Colonic mucosa (tissue), 4 donors: Measurements from ENCODE around the gene COL18A1. TPM values are rescaled to one million over a fixed set of nuclear protein-coding genes. Genes with fewer than 3 reads are reported as not detected.

ENCODE experiments used
- DNase-seq: peaks from one replicate; pipeline ENCODE4 v3.0.0-alpha.2; 2020
- H3K27ac ChIP-seq: fragments of 200-600 bp; one replicate; pipeline ENCODE4 v1.8.0; 2021
- H3K27me3 ChIP-seq: fragments of 200-600 bp; one replicate; pipeline ENCODE4 v1.8.0; 2021
- H3K36me3 ChIP-seq: fragments of 200-600 bp; one replicate; pipeline ENCODE4 v1.8.0; 2021
- H3K4me1 ChIP-seq: fragments of 200-600 bp; one replicate; pipeline ENCODE4 v1.8.0; 2021; ENCODE audit warnings: mild to moderate bottlenecking
- H3K4me3 ChIP-seq: fragments of 200-600 bp; one replicate; pipeline ENCODE4 v1.8.0; 2021
- H3K9ac ChIP-seq, 2 donors: one replicate each; pipeline ENCODE4 v1.7.0; 2013; ENCODE audit warnings: control low read depth in 2 of 2, low read depth in 2 of 2, low read length in 2 of 2
- H3K9me3 ChIP-seq: fragments of 200-600 bp; one replicate; pipeline ENCODE4 v1.8.0; 2021
- intact Hi-C: fragments of 100-400 bp; cut with DNase I; formaldehyde crosslinking; loops from one replicate; pipeline ENCODE4 v1.14.1; 2022
- total RNA-seq, 2 donors: library from RNA; stranded (reverse); fragmentation: NEBNext Ultra II Directional in 1 of 2; extraction: Animal tissue kit (Norgen Biotek cat#: 25700) in 1 of 2; gene quantifications; one replicate each; pipeline ENCODE4 v1.2.1, GENCODE V29; 2021
- TF ChIP-seq, protein P1 (sequence below): fragments of 200-600 bp; IDR thresholded peaks from one replicate; pipeline ENCODE4 v1.8.0; 2022; ENCODE audit warnings: antibody characterized with exemption, mild to moderate bottlenecking
- donor health status: healthy.
- donor health status: DM: no; HTN: no; CAD: no.
- donor health status: DM: no; HTN: no; CAD: no.

COL18A1 gene
- total RNA-seq, 2 donors from 2014 or later, result 8.4 to 22.3 TPM

DNA sequence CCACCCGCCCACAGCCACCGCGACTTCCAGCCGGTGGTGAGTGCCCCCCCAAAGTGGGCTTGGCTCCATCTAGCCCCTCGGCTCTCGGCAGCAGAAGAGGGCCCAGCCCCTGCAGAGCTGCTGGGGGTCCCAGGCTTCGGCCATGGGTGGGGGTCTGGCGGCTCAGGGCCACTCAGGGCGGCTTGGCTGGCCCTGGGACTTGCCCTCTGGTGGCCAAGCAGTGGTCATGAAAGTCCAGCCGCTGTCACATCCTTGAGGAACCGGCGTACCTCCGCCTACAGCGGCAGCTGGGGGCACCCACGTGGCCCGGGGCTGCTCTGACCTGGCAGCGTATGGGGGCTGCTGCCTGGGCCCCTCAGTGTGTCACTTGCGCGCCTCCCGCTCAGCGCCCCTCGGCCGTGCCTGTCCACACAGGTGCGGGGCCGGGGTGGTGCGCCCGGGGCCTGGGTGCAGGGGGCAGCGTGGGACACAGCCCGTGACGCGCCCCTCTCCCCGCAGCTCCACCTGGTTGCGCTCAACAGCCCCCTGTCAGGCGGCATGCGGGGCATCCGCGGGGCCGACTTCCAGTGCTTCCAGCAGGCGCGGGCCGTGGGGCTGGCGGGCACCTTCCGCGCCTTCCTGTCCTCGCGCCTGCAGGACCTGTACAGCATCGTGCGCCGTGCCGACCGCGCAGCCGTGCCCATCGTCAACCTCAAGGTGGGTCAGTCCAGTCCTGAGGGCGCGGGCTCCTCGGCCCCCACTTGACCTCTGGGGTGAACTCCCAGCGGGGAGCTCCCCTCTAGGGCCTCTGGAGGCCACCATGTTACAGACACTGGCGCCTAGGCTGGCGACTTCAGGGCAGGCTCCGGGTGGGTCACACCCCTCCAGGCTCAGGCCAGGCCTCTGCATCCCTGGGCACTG, 104.9 kb downstream of the COL18A1 start:
- Histone ChIP-seq H3K4me3 (no peak overlapping the region), H3K9ac (no peak overlapping the region), H3K36me3 (no peaks in the 10 kb centered on the region), H3K4me1 (no peaks in the 10 kb centered on the region), H3K9me3 (no peaks in the 10 kb centered on the region), H3K27ac (no peak overlapping the region), H3K27me3 (peaks cover 3% of the 10 kb centered on the region)
- TF ChIP-seq, protein P1, sequence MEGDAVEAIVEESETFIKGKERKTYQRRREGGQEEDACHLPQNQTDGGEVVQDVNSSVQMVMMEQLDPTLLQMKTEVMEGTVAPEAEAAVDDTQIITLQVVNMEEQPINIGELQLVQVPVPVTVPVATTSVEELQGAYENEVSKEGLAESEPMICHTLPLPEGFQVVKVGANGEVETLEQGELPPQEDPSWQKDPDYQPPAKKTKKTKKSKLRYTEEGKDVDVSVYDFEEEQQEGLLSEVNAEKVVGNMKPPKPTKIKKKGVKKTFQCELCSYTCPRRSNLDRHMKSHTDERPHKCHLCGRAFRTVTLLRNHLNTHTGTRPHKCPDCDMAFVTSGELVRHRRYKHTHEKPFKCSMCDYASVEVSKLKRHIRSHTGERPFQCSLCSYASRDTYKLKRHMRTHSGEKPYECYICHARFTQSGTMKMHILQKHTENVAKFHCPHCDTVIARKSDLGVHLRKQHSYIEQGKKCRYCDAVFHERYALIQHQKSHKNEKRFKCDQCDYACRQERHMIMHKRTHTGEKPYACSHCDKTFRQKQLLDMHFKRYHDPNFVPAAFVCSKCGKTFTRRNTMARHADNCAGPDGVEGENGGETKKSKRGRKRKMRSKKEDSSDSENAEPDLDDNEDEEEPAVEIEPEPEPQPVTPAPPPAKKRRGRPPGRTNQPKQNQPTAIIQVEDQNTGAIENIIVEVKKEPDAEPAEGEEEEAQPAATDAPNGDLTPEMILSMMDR, result no peak
- no peak for DNase-seq
- intact Hi-C loops, result no loop called here

DNA sequence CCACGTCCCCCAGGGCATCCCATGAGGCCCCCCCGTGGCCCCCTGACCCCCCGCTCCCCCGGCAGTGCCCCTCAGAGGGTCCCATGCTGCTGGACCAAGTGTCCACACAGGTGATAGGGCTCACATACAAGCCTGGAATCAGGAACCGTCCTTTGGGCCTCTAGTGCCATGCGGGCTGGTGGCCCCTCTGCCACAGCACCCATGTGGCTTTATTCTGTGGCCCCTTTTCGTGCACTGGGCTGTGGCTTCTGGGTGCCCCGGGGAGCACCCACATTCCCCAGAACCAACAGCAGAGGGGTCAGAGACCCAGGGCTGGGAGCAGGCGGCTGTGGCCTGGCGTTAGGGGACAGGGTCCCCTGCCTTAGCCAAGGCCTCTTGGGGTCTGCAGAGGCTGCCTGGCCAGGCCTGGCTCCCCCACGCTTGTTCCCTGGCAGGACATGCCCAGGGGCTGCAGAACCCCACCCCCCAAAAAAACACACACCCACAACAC, 105.5 kb downstream of the COL18A1 start:
- no peak overlapping the region for H3K4me3 ChIP-seq
- H3K27me3 ChIP-seq, result no peaks in the 10 kb centered on the region
- intact Hi-C loops, result no loop called here
- H3K9me3 ChIP-seq, result no peaks in the 10 kb centered on the region
- H3K9ac ChIP-seq, result no peak overlapping the region
- TF ChIP-seq, protein P1, result no peak
- H3K4me1 ChIP-seq, result no peaks in the 10 kb centered on the region
- no peak for DNase-seq
- H3K27ac ChIP-seq, result no peak overlapping the region
- H3K36me3 ChIP-seq, result no peaks in the 10 kb centered on the region

DNA sequence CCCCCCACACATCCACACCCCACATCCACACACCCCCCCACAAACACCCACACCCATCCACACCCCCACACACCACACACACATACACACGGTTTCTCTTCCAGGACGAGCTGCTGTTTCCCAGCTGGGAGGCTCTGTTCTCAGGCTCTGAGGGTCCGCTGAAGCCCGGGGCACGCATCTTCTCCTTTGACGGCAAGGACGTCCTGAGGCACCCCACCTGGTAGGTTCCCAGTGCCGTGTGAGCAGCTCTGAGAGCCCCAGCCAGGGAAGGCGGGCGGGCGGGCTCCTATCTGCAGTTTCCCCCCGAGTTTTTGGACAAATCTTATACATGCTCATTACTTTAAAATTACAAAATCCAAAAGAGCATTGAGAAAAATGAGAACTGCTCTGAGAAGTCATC, 106.0 kb downstream of the COL18A1 start:
- no peaks in the 10 kb centered on the region for H3K4me1 ChIP-seq
- H3K9ac ChIP-seq, result no peak overlapping the region
- TF ChIP-seq, protein P1, result no peak
- no peaks in the 10 kb centered on the region for H3K9me3 ChIP-seq
- H3K4me3 ChIP-seq, result no peak overlapping the region
- intact Hi-C loops, result no loop called here
- DNase-seq, result no peak
- no peaks in the 10 kb centered on the region for H3K27me3 ChIP-seq
- H3K36me3 ChIP-seq, result no peaks in the 10 kb centered on the region
- H3K27ac ChIP-seq, result no peak overlapping the region

DNA sequence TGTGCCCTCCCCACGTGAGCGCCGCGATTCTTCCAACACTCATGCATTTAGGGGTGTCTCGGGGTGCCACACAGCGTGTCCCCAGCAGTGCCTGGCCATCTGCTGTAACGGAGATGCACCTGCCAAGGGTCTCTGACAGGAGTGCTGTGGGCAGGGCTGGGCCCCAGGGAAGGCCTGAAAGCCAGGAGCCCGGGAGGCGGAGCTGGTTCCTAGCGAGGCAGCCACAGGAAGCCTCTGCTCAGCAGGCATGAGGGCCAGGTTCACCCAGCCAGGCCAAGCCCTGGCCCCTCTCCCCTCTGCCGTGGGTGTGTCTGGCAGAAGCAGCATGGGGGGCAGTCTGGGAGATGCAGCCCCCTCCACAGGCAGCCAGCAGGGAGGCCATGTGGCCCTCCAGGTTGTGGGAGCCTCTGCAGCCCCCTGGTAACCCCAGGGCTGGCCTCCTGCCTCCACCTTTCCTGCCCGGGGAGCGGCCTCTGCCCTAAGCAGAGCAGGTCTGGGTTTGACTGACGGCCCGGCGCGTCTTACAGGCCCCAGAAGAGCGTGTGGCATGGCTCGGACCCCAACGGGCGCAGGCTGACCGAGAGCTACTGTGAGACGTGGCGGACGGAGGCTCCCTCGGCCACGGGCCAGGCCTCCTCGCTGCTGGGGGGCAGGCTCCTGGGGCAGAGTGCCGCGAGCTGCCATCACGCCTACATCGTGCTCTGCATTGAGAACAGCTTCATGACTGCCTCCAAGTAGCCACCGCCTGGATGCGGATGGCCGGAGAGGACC, 106.9 kb downstream of the COL18A1 start:
- TF ChIP-seq, protein P1, result no peak
- Histone ChIP-seq H3K9me3 (no peaks in the 10 kb centered on the region), H3K36me3 (no peaks in the 10 kb centered on the region), H3K27ac (no peak overlapping the region), H3K27me3 (no peaks in the 10 kb centered on the region), H3K4me3 (no peak overlapping the region), H3K9ac (no peak overlapping the region), H3K4me1 (no peaks in the 10 kb centered on the region)
- intact Hi-C loops, result no loop called here
- no peak for DNase-seq

DNA sequence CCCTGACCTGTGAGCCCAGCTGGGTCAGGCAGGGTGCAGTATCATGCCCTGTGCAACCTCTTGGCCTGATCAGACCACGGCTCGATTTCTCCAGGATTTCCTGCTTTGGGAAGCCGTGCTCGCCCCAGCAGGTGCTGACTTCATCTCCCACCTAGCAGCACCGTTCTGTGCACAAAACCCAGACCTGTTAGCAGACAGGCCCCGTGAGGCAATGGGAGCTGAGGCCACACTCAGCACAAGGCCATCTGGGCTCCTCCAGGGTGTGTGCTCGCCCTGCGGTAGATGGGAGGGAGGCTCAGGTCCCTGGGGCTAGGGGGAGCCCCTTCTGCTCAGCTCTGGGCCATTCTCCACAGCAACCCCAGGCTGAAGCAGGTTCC, 107.6 kb downstream of the COL18A1 start:
- DNase-seq, result no peak
- intact Hi-C loops, result no loop called here
- H3K27me3 ChIP-seq, result no peaks in the 10 kb centered on the region
- TF ChIP-seq, protein P1, result no peak
- no peak overlapping the region for H3K9ac ChIP-seq
- no peak overlapping the region for H3K4me3 ChIP-seq
- H3K27ac ChIP-seq, result no peak overlapping the region
- H3K36me3 ChIP-seq, result no peaks in the 10 kb centered on the region
- no peaks in the 10 kb centered on the region for H3K4me1 ChIP-seq
- H3K9me3 ChIP-seq, result no peaks in the 10 kb centered on the region
